HG03045 (cell line): ENCODE measurements around the gene SPOCD1.

Experiments
- ATAC-seq: cut with Tn5 transposase; IDR thresholded peaks from one replicate; pipeline ENCODE4 v1.9.1; 2021; ENCODE audit warnings: mild to moderate bottlenecking, moderate library complexity; ENCODE audit not compliant: unreplicated experiment

Gene SPOCD1

DNA sequence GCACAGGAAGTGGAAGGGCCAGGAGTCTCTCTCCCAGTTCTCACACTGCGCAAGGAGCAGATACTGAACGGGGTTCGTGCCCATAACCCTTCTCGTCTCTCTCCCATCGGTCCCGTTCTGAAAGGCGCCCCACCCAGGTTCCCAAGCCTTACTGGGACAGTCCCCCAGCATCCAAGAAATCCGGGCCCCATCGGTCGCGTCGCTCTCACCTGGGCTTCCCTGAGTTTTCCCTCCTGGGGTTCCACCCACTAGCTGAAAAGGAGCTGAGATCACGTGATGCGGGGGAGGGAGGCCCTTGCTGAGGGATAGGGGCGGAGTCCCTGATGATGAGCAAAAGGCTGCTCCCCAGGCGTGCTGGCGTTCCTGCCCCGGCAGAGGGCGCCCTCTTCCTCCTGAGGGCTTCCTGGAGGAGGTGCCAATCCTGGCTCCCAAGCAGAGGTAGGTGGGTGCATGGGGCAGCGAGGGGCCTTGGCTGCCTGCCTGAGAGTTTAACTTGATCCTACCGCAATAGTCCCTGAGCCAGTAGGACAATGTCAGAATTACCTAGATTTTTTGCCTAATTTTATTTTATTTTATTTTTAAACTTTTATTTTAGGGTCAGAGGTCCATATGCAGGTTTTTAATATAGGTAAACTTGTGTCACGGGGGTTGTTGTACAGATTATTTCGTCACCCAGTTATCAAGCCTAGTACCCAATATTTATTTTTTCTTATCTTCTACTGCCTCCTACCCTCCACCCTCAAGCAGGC is at the start of gene SPOCD1:
SPOCD1 (minus strand) TSS at position 271 of the 749 bp plus-strand sequence. CDS start 689 bp downstream, outside the sequence.
- no peak for ATAC-seq

DNA sequence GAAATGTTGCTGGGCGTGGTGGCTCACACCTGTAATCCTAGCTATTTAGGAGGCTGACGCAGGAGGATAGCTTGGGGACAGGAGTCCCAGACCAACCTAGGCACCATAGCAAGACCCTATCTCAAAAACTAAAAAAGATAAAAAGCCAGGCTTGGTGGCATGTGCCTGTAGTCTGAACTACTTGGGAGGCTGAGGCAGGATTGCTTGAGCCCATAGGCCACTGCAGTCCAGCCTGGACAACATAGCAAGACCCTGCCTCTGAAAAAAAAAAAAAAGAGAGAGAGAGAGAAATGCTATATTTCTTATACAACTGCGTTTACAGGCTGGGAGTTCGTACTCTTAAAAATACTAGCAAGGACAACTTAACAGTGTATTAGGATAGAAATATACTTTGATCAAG is 46.2 kb upstream of the SPOCD1 start:
- no peak for ATAC-seq

DNA sequence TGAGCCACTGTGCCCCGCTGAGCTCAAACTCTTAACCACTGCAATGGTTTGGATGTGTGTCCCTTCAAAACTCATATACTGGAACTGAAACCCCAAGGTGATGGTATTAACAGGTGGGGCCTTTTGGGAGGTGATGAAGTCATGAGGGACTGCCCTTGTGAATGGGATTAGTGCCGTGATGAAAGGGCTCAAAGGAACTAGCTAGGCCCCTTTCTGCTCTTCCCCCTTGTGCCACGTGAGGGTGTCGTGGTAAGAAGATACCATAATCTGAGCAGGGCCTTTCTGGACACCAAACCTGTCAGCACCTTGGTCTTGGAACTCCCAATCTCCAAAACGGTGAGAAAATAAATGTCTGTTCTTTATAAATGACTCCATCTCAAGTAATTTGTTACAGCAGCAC is 45.5 kb upstream of the SPOCD1 start:
- no peak for ATAC-seq

DNA sequence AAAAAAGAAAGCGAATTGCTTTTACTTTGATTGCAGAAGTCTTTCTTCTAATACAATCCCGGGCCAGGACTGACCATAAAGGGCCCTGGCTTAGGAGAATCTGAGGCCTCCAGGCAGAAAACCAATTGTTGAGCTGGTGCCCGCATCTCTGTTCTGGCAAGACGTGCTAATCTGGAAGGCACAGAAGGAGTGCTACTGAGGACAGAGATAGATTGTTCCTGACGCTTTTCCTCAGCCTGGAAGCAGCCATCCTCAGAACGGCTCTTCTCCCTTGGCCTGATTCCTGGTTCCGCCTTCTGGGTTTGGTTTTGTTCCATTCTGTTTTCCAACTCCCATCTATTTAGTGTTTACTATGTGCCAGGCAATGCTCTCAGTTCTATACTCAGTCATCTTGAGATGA is 44.8 kb upstream of the SPOCD1 start:
- no peak for ATAC-seq

DNA sequence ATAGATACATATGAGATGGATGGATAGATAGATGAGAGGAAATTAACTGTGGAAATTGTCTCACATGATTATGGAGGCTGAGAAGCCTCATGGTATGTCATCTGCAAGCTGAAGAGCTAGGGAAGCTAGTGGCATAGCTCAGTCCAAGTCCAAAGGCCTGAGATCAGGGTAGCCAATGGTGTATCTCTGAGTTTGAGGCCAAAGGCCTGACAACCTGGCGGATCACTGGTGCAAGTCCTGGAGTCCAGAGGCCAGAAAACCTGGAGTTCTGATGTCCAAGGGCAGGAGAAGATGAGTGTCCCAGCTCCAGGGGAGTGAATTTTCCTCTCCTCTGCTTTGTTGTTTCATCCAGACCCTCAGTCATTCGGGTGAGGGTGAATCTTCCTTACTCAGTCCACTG is 43.9 kb upstream of the SPOCD1 start:
- ATAC-seq, result no peak

DNA sequence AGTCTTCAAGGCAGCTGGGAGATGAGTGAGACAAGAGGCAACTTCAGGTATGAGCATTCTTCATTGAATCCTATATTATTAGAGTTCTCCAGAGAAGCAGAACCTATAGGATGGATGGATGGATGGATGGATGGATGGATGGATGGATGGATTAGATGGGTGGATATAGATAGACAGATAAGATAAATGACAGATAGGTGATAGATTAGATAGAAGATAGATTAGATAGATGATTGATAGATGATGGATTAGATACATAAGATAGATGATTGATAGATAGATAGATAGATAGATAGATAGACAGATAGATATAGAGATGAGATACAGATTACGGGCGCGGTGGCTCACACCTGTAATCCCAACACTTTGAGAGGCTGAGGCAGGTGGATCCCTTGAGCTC is 43.2 kb upstream of the SPOCD1 start:
- no peak for ATAC-seq

DNA sequence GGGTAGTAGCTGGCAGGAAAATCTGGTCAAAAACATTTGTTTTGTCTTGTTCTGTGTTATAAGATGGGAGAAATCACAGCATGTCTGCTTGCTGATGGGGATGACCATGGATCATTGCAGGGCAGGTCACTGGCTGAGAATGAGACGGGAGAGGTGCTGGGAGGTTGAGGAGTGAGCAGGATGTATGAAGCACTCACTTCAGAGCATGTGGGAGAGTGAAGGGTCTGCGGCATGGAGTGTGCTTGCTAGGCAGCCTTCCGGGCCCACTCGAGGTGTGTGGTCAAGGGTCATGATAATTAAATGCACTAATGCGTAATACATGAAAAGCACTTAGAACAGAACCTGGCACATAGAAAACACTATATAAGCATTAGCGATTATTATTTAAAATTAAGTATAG is 42.0 kb upstream of the SPOCD1 start:
- no peak for ATAC-seq

DNA sequence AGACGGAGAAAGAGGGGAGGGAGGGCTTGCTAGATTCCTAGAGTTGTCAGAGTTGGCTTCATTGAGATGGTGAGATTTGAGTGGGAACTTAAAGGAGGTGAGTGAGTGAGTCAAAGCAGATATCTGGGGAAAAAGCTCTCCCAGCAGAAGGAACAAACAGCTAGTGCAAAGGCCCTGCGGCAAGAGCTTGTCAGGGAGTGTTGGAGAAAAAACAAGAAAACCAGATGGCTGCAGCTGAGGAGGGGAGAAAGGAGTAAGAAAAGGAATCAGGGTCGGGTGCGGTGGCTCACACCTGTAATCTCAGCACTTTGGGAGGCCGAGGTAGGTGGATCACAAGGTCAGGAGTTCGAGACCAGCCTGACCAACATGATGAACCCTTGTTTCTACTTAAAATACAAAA is 40.3 kb upstream of the SPOCD1 start:
- ATAC-seq, result no peak

DNA sequence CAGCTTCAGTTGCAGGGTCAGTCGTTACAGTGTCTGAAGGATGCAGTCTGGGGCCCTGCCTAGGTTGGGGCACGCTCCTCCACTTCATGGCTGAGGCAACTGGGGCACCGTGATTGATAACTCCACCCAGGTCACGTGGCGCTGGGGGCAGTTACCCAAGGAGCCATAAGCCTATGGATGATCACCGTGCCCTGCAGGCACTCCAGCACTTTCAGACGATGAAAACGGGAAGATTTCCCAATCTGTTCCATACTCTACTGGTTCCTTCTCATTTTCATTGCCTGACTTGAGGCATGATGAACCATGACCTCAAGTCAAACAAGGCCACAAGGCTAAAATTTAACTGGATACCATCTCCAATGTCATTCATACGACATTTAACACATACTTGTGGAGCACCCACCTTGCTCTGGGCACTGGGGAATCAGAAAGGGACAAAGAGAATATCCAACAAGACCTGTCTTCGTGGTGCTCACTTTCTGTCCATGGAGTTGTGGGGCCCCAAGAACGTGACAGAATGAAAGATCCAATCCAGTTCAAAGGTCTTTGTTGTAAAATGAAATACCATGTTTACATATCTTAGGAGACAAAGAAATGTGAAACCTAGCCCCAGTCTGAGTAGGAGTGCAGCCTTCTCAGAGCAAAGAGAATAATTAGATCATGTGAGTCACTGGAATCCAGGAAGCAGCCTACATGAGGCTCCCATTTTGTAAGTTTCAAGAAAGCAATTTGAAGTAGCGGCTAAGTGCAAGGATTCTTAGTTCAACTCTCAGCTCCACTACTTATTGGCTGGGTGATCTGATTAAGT is 39.4 kb upstream of the SPOCD1 start:
- ATAC-seq, result no peak

DNA sequence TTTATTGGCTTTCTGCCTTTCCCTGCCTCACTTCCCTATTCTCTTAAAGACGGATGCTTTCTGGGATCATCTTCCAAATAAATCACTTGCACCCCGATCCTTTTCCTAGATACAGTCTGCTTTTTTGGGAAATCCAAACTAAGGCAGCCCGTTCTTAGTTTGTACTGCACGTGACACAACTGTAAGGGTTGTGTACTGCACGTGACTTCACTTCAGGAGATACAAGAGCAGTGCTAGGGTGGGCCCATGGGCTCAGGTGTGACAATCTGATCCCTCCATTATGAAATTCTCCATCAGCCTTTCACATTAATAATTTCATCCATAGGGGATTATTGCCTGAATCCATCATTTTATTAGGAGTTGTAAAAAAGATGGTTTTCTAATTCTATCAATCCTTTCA is 33.8 kb upstream of the SPOCD1 start:
- ATAC-seq, result no peak

DNA sequence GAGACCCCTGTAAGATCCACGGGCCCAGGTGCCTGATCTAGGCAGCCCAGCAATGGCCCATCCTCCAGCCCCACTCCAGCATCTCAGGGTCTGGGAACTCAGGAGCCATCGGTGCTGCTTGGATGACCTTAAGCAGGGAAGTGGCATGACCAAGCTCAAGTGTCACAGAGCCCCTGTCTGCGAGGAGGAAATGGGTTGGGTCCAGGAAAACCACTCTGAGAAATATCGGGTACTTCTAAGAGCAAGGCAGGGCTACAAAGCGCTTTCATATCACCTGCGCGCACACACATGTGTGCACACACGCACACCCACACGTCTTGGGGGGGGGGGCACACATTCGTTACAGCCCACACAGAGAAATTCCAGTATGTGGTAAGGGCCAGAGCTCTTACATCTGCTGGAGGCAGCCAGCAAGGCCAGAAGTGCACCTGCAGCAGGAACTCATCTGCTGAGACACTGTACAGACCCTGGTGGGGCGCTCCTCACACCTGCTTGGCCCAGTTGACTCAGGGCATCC is 32.6 kb upstream of the SPOCD1 start:
- no peak for ATAC-seq

DNA sequence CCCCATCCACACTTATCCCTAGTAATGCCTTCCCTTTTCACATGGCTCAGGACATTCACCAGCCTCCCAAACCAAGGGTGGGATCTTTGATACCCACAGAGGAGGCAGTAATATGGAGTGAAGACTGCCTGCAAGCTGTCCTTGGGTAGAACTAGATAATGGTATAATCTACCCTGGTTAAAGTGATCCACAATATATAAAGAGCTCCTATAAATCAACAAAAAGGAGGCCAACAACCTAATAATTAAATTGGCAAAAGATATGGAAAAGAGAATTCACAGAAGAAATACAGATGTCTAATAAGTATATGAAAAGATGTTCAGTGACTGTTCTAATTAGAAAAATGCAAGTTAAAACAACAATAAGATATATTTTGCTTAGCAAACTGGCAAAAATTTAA is 30.7 kb upstream of the SPOCD1 start:
- no peak for ATAC-seq

DNA sequence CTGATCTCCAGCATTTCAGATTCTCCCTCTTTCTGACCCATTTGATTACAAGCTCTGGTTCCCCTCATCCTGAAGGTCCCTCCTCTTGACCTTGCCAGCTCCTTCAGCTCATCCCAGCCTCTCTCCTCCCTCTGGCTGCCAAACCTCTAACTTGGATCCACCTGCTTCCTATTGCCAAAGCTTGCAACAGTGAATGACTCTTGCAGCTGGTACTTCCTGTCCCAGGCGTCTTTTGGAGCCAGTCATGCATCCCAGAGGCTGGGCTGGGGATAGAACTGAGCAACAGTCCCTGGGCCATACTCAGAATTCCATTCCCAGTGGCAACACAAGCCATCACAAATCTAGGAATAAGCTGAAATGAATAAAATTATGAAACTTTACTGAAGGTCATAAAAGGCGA is 27.7 kb upstream of the SPOCD1 start:
- ATAC-seq, result no peak

DNA sequence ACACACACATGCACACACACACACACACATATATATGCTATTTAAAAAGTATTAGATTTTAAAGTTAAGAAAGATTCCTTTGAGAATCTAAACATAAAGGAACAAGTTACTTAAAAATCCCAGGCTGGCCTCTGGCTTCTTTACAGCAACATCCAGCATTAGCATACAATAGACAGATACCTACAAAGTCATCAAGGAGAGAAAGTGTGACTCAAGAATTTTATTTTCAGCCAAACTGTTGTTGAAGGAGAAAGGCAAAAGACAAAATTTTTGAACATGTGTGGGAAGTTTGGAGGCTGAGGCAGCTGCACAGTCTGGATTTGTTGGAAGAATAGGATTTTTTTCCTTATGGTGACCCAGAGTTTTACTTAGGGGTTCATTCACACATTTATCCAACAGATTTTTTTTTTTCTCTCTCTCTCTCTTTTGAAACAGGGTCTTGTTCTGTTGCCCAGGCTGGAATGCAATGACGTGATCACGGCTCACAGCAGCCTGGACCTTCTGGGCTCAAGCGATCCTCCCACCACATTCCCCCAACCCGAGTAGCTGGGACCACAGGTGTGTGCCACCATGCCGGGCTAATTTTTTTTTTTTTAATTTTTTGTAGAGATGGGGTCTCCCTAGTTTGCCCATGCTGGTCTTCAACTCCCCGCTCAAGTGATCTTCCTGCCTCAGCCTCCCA is 24.0 kb upstream of the SPOCD1 start:
- no peak for ATAC-seq

DNA sequence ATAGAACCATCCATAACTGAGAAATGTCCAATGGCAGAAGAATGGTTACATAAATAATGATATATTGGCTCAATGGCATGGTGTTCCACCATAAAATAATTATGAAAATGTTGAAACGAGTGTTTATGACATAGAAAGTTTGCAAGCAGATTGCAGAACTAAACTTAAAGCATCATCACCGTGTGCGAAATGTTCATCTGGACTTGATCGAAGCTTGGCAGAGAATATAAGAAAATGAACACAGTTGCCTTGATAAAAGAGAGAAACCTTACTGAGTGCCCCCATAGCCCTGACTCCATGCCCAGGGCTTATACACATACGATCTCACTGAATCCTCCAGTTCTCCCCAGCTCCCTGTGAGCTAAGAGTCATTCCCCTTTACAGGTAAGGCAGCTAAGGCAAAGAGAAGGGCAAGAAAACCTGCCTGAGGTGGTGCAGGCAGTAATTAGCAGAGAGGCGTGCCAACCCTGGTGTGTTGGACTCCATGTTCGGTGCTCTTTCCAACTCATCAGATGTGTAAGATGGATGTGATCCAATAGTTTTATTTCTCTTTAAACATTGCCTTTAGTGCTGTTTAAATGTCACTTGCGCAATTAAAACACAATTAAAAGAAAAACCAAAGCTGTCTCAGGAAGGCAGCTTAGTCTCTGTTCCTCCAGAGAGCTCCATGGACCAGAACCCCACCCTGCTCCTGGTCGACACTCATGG is 21.8 kb upstream of the SPOCD1 start:
- no peak for ATAC-seq

DNA sequence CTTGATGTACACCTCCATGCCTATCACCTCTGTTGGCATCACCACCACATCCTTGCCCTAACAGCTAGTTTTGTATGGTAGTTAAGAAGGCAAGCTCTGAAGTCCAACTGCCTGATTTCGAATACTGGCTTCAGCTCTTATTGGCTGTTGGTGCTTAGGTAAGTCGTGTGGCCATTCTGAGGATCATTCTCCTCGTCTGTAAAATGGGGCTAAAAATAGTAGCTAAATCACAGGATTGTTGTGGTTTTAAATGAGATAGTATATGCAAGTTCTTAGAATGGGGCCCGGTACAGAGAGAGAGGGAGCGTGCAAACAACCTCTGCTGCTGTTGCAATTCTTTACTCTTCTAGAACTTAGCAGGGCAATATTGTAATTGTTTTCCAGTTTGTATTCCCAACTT is 20.8 kb upstream of the SPOCD1 start:
- no peak for ATAC-seq

DNA sequence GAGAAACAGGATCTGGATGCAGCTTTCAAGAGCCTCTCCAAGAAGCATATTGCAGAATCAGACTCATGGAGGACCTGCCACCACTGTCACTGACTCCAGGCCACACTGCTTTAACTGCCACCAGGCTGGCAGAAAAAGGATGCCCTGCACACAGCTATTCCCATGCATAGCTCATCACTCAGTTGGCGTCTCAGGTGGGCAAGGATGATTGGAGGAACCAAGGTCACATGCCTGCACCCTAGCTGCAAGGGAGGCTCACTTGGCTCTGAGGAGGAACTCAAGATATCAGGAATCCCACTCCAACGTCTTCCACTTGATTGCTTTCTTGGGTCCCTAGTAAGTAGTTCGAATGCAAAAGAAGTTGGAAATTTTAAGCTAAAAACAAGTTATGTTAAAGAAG is 19.6 kb upstream of the SPOCD1 start:
- ATAC-seq, result no peak

DNA sequence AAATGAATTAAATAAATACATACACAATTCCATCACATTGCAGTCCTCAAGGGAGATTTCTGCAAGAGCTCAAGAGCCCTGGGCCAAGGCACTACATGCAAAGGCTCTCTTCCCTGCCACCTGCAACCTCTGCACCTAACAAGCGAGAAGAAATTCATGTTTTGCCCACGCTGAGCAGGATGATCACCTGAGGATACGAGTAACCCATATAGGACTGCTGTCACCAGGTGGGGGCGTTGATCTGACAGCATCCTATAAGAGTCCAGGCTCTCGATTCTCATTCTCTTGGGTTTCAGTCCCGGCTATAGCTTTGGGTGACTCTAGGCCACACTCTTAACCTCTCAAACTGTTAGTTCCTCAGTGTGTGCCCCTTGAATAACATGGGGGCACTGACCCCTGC is 18.7 kb upstream of the SPOCD1 start:
- ATAC-seq, result no peak

DNA sequence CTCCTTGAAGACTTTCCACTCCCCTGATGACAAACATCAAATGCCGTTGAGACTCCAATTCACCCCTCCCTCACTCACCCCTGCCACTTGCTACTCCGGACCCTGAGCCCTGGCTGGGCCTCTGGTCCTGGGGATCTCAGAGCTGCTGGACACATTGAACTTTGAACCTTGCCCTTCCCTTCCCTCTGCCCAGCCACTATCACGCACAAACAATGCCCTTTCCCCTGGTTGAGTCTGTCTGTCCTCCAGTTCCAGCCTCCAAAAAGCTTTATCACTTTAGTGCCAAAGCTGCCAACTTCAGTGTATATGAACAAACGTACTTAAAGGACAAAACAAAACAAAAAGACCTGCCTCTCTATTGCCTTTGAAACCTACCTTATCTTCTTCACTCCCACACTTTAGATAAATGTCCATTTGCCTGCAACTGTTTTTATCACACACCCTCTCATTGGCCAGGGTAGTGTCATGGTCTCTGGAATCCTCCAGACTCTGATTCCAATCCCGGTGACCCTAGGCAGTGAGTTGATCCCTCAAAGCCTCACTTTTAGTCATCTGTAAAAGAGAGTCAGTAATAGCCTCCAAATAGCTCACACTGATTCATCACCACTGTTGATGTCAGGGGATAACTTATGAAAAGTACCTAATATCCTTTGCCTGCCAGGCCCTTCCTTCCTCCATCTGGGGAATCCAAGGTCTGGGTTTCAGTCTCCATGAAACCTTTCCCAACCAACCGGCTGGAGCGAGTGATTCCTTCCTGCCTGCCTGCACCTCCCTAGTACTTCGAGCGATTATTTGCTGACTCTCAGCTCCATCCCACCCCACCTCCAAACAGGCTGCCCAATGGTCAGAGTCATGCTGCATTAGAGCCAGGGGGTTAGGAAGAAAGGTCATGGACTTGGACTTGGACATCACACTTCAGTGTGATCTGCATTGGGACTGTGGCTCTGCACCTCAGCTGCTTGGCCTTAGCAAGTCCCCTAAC is 15.9 kb upstream of the SPOCD1 start:
- no peak for ATAC-seq

DNA sequence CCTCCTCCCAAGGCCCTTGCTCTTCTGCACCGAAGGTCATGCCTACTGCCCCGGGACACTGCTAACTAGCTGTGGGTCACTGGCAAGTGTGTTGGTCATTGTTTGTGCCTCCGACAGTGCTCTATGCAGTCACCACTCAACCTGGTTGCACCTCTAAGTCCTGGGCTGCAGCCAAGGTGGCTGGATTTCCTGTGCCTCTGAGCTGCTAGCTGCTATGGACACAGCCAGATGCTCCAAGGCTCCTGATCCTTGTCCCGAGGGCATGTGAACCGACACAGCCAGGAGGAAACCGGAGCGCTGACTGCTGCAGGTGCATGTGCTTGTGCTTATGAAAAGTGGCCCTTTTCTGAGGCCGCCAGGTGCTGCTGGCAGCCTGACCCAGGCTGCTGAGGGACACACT is 14.7 kb upstream of the SPOCD1 start:
- no peak for ATAC-seq
